Measurements from ENCODE around the gene CTIF.

DNA sequence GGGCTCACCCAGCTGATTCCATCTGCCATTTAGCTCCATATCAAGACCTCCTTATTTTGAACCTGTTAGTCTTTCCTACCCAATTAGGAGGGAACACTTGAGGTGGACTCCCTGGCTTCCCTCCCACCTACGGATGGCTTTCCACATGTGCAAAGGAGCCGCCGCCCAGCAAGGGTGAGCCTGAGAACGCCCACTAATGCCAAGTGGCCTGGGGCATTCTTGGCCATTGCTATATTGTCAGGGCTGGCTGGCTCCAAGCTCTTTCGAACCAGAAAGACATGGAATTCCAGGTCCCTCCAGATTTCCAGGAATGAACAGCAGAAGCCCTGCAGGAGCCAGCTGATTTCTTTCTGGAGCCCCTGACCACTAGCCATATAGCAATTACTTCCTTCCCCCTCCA, 215.7 kb downstream of the CTIF start:
- TF ChIP-seq CTCF (IDR thresholded peaks at IDR 0.05): no peak
- no peak for TF ChIP-seq POLR2A (IDR thresholded peaks at IDR 0.05)
